Peyer's patch (tissue), 4 donors: Measurements from ENCODE around the gene KCNQ1. TPM values are rescaled to one million over a fixed set of nuclear protein-coding genes. Genes with fewer than 3 reads are reported as not detected.

ENCODE experiments used
- DNase-seq, 3 donors: peaks; one replicate each; pipeline ENCODE4 v3.0.0-alpha.2; 2017 to 2019
- H3K27ac ChIP-seq, 4 donors: fragments of 200-600 bp; sonication (generic); one replicate each; pipeline ENCODE4 v1.5.1; 2016 to 2019
- H3K27me3 ChIP-seq, 2 donors: fragments of 200-600 bp; sonication (generic); one replicate each; pipeline ENCODE4 v1.5.1; 2019
- H3K36me3 ChIP-seq, 3 donors: fragments of 200-600 bp; sonication (generic); one replicate each; pipeline ENCODE4 v1.5.1; 2016 to 2019
- H3K4me1 ChIP-seq, 4 donors: fragments of 200-600 bp; sonication (generic); one replicate each; pipeline ENCODE4 v1.5.1; 2016 to 2019
- H3K4me3 ChIP-seq, 4 donors: fragments of 200-600 bp; sonication (generic); 1 replicate in 3 of 4; 2 replicates in 1 of 4; pipeline ENCODE4 v1.5.1; 2016 to 2019; ENCODE audit warnings: mild to moderate bottlenecking in 1 of 4
- H3K9me3 ChIP-seq, 4 donors: fragments of 200-600 bp; sonication (generic); one replicate each; pipeline ENCODE4 v1.5.1; 2016 to 2019; ENCODE audit warnings: mild to moderate bottlenecking in 1 of 4
- POLR2A ChIP-seq, 2 donors: fragments of 450-650 bp; IDR thresholded peaks; one replicate each; pipeline ENCODE4 v1.5.1; 2017; ENCODE audit warnings: antibody characterized with exemption in 2 of 2, mild to moderate bottlenecking in 2 of 2, moderate library complexity in 2 of 2
- total RNA-seq, 4 donors: library from RNA; depleted of rRNA; stranded (reverse); fragments of >200 nt; gene quantifications; one replicate each; pipeline ENCODE4 v1.1.0, GENCODE V29; 2016
- TF ChIP-seq, protein P1 (sequence below), 6 experiments: fragments of 450-650 bp in 4 of 6; fragments of 200-600 bp in 2 of 6; sonication (generic) in 1 of 6; IDR thresholded peaks; one replicate each; pipeline ENCODE4 v1.5.1; 2017 to 2019; ENCODE audit warnings: antibody characterized with exemption in 6 of 6, mild to moderate bottlenecking in 3 of 6, moderate library complexity in 1 of 6

The KCNQ1 gene
- total RNA-seq, 4 donors from 2014 or later = 50.6 to 66.4 (median 54.2) TPM

- Histone ChIP-seq H3K36me3 (no peaks in the 10 kb centered on the region), H3K27me3 (no peaks in the 10 kb centered on the region), H3K9me3 (no peaks in the 10 kb centered on the region), H3K27ac (no peak overlapping the region), H3K4me3 (no peak overlapping the region), H3K4me1 (peaks cover under 1 to 17% (median 3%) of the 10 kb centered on the region in 4 donors)
- DNase-seq = no peak
- TF ChIP-seq POLR2A (IDR thresholded peaks at IDR 0.05) = no peak
- TF ChIP-seq, protein P1, sequence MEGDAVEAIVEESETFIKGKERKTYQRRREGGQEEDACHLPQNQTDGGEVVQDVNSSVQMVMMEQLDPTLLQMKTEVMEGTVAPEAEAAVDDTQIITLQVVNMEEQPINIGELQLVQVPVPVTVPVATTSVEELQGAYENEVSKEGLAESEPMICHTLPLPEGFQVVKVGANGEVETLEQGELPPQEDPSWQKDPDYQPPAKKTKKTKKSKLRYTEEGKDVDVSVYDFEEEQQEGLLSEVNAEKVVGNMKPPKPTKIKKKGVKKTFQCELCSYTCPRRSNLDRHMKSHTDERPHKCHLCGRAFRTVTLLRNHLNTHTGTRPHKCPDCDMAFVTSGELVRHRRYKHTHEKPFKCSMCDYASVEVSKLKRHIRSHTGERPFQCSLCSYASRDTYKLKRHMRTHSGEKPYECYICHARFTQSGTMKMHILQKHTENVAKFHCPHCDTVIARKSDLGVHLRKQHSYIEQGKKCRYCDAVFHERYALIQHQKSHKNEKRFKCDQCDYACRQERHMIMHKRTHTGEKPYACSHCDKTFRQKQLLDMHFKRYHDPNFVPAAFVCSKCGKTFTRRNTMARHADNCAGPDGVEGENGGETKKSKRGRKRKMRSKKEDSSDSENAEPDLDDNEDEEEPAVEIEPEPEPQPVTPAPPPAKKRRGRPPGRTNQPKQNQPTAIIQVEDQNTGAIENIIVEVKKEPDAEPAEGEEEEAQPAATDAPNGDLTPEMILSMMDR (IDR thresholded peaks at IDR 0.05) = no peak
These were observed 19.3 kb upstream of the KCNQ1 start for GRCh38 chr11:2425506-2425905.

GRCh38 chr11:2426221-2426620, 18.6 kb upstream of the KCNQ1 start:
- Histone ChIP-seq H3K27me3 (no peaks in the 10 kb centered on the region), H3K4me1 (peaks cover 0 to 11% (median 0%) of the 10 kb centered on the region in 4 donors), H3K4me3 (no peak overlapping the region), H3K36me3 (no peaks in the 10 kb centered on the region), H3K27ac (no peak overlapping the region), H3K9me3 (no peaks in the 10 kb centered on the region)
- TF ChIP-seq, protein P1 (IDR thresholded peaks at IDR 0.05) = no peak
- no peak for TF ChIP-seq POLR2A (IDR thresholded peaks at IDR 0.05)
- DNase-seq = no peak

GRCh38 chr11:2426826-2427521, 17.8 kb upstream of the KCNQ1 start:
- DNase-seq = peak in 2 of 3 donors; percentile 68 to 79
- Histone ChIP-seq H3K36me3 (no peaks in the 10 kb centered on the region), H3K4me1 (peaks cover 0 to 11% (median 0%) of the 10 kb centered on the region in 4 donors), H3K27me3 (no peaks in the 10 kb centered on the region), H3K9me3 (no peaks in the 10 kb centered on the region), H3K4me3 (no peak overlapping the region), H3K27ac (no peak overlapping the region)
- peak in 1 of 2 donors; percentile 26 for TF ChIP-seq POLR2A (IDR thresholded peaks at IDR 0.05)
- TF ChIP-seq, protein P1 (IDR thresholded peaks at IDR 0.05) = no peak

GRCh38 chr11:2427721-2428321, 17.0 kb upstream of the KCNQ1 start:
- DNase-seq = no peak
- peaks cover 0 to 11% (median 0%) of the 10 kb centered on the region in 4 donors for H3K4me1 ChIP-seq
- H3K4me3 ChIP-seq = no peak overlapping the region
- H3K36me3 ChIP-seq = no peaks in the 10 kb centered on the region
- TF ChIP-seq POLR2A (IDR thresholded peaks at IDR 0.05) = no peak
- TF ChIP-seq, protein P1 (IDR thresholded peaks at IDR 0.05) = no peak
- H3K27me3 ChIP-seq = no peaks in the 10 kb centered on the region
- no peak overlapping the region for H3K27ac ChIP-seq
- H3K9me3 ChIP-seq = no peaks in the 10 kb centered on the region

GRCh38 chr11:2428322-2428795, 16.4 kb upstream of the KCNQ1 start:
- no peaks in the 10 kb centered on the region for H3K27me3 ChIP-seq
- peak in 1 of 2 donors; percentile 15 for TF ChIP-seq POLR2A (IDR thresholded peaks at IDR 0.05)
- TF ChIP-seq, protein P1 (IDR thresholded peaks at IDR 0.05) = peak; percentile 83 to 98 (median 96)

More at GRCh38 chr11:2428322-2428795, 16.4 kb upstream of the KCNQ1 start:
- Histone ChIP-seq H3K36me3 (no peaks in the 10 kb centered on the region), H3K27ac (no peak overlapping the region), H3K4me3 (no peak overlapping the region), H3K4me1 (peaks cover 0 to 11% (median 0%) of the 10 kb centered on the region in 4 donors), H3K9me3 (no peaks in the 10 kb centered on the region)
- peak; percentile 88 to 95 (median 91) for DNase-seq
